ENCODE results near the gene NRP2. TPM values are rescaled to one million over a fixed set of nuclear protein-coding genes. Genes with fewer than 3 reads are reported as not detected.

Gene NRP2, protein sequence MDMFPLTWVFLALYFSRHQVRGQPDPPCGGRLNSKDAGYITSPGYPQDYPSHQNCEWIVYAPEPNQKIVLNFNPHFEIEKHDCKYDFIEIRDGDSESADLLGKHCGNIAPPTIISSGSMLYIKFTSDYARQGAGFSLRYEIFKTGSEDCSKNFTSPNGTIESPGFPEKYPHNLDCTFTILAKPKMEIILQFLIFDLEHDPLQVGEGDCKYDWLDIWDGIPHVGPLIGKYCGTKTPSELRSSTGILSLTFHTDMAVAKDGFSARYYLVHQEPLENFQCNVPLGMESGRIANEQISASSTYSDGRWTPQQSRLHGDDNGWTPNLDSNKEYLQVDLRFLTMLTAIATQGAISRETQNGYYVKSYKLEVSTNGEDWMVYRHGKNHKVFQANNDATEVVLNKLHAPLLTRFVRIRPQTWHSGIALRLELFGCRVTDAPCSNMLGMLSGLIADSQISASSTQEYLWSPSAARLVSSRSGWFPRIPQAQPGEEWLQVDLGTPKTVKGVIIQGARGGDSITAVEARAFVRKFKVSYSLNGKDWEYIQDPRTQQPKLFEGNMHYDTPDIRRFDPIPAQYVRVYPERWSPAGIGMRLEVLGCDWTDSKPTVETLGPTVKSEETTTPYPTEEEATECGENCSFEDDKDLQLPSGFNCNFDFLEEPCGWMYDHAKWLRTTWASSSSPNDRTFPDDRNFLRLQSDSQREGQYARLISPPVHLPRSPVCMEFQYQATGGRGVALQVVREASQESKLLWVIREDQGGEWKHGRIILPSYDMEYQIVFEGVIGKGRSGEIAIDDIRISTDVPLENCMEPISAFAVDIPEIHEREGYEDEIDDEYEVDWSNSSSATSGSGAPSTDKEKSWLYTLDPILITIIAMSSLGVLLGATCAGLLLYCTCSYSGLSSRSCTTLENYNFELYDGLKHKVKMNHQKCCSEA
- total RNA-seq, result not detected

DNA sequence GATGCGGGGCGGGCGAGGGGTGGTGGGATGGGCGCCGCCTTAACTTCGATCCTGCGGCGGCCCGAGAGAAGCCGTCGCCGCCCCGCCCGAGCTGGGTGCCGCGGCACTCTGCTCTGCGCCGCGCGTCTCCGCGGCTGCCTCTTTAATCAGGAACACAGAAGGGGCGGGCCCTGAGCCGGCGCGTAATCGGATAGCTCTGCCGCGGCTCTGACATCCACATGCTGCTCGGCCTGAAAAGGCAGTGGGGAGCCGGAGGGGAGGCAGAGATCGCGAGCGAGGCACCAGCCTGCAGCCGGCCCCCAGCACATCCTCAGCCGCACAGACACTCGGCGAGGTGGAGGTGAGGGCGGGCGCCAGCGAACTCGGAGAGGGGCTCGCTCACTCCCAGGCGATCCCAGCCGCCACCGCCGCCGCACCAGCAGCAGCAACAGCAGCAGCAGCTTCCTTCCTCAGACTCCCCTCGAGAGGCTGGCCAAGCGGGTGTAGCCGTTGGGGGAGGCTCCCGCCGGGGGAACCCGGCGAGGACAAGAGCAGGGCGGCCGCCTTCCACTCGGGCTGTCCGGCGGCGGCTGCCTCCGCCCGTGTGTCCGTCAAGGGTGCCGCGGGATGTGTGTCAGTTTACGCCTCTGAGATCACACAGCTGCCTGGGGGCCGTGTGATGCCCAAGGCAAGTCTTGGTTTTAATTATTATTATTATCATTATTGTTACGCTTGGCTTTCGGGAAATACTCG, at the start of gene NRP2:
Gene NRP2 (plus strand): TSS at position 263 of the 732 bp plus-strand sequence. CDS start 790 bp downstream, outside the sequence.
- DNase-seq, result no peak

DNA sequence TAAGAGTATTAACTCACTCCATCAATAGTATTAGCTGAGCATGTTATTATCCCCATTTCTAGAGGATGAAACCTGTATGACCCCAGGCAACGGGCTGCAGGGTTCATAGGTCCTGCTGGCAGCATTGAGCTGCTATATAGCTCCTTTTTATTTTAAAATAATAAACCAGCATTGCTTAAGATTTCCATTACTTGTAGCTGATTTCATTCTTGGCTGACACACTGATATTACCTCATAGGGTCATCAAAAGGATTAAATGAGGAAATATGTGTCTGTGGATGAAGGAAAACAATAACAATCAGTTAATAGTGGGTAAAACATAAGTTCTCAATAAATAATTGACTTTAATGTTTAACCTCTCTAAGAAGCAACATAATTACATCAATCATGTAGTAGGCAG, 48.3 kb upstream of the NRP2 start:
- no peak for DNase-seq

DNA sequence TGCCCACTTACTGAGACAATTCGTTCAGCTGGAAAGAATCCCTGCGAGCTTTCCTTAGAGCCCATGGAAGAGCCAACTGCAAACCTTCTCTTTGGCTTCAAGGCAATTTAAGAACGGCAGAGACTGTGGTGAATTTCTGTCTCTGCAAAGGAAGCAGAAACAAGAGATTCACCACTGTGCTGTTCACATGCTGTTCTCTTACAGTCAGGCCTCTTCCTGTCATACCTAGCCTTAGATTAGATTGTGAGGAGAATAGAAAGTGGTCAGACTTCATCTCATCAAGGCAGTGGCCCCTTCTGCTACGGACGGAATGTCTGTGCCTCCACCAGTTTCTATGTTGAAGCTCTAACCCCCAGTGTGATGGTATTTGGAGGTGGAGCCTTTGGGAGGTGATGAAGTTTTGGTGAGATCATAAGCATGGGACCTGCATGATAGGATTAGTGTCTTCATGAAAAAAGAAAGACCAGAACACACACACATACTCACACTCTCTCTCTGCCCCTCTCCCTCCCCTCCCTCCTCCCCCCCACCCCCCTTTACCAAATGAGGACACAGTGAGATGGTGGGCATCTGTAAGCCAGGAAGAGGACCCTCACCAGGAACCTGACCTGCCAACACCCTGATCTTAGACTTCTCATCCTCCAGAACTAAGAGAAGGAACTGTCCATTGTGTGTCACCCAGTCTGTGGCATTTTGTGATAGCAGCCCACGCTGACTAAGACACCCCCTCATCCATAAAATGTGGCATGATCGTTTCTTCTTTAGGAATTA, 45.6 kb upstream of the NRP2 start:
- no peak for DNase-seq

DNA sequence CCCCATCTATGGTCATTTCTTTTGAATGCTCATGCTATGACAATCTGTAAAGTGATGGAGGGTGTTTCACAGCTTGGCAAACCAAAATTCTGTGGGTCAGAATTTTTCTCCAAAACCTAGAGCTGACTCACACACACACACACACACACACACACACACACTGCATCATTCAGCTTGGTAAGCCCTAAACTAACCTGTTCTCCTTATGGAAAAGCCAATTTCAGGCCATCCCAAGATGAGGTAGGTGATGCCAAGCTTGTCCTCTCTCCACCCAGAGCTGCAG, 45.0 kb upstream of the NRP2 start:
- no peak for DNase-seq

DNA sequence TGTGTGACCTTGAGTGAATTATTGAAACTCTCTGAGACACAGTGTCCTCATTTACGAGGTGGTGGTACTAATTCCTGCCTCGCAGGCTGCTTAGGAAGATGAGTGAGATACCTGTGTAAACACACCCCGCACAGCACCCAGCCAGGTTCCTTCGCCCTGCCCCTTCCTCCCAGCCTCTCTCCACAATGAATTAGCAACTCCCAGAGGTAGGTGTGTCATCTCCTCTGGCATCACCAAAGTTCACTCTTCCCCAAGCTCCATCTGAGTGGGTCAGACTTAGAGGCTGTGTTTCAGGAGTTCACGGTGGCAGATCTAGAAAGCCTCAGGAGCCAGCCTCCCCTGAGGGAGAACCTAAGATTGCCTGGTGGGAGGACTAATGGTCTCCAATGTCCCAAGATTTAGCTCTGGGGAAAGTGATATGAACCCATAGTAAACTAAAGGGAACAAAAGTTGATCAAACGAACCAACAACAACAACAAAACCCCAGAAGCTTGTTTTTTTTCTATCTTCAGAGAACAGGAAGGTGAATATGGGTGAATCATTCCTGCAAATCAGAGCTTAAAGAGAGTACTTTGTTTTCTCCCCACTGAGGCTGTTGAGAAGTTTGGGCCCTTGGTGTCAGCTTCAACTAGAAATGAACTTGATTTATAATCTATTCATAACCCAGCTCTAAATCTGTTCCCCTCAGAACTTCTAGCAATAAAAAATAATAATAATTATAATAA, 44.4 kb upstream of the NRP2 start:
- DNase-seq, result no peak

DNA sequence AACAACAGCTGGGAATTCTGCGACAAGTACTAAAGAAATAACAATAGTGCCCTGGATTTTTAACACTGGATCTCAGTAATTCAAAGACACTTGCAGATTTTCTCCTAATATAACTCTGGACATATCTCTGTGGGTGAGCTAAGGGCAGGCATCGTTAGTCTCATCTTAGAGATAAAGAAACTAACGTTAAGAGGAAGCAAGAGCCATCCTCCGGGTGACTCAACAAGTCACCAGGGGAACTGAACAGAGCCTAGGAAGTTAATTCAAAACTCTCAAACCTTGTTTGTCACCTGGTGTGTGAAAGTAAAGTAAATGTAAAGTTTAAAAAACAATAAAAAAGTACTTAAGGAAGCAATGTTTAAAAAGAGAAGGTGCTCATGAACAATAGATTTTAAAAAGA, 41.6 kb upstream of the NRP2 start:
- no peak for DNase-seq

DNA sequence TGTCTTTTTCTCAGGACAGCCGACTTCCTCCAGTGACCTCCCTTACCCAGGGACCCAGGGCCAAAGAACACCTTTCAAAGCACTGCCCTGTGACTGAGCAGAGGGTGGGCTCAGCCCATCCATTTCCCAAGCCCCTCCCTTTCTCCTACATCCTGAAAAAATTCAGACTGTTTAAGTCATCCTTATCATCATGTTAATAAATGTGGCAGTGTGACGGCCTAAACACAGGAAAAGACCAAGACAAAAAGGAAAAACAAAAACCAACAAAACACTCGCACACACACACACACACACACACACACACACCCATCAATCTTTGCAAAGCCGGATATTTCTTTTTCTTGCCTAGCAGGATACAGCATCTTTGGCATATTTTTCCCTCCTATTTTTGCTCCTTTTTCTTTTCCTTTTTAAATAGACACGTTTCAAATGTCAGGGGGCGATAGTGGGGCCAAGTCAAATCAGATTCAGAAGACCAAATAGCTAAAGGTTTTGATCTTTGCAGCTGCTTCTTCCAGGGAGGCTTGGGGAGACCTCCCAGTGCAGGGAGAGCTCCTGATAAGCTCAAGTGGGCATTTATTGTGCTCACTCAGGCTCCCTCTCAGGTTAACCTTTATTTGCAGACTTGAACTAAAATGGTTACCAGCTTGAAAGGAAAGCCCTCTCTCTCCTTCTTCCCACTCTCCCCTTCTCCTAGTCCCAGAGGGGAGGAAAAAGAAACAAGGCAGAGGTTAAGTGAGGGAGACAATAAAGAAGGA, 39.5 kb upstream of the NRP2 start:
- DNase-seq, result no peak

DNA sequence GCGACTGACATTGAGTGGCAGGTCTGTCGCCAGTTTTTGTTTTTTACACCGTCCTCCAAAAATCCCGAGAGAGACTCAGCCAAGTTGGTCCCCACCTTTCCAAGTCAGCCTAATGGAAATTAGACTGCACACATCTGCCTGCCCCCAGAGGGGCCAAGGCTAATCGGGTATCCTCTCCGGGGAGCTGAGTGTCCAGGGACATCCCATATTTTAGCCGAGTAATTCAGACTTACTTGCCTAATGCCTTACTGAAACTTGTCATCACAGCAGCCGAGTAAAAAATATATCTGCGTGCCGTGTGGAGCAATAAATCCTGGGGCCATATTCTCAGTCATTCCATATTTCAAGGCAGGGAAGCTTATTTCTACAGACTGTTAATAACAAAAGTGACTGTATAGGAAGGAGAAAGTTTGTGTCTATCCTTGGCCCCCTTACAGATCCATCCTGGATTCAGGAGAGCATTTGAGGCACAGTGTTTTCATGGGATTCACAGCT, 38.9 kb upstream of the NRP2 start:
- DNase-seq, result no peak

DNA sequence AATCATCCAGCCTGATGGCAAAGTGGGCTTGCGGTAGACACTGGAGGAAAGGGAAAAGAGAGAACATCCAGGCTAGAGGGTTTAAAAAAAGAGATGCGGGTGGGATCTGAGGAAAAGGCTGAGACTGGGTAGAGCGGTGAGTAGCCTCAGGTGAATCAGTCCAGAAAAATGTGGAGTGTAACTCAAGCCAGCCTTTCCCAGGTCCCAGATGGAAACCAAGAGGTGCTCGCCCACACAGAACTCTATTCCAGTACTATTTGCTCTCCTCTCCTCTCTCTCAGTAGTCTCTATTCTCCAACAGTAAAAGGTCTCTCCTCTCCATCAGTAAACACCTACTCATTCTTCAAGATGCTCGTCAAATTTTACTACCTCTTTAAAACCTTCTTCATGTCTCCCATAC, 38.3 kb upstream of the NRP2 start:
- no peak for DNase-seq

DNA sequence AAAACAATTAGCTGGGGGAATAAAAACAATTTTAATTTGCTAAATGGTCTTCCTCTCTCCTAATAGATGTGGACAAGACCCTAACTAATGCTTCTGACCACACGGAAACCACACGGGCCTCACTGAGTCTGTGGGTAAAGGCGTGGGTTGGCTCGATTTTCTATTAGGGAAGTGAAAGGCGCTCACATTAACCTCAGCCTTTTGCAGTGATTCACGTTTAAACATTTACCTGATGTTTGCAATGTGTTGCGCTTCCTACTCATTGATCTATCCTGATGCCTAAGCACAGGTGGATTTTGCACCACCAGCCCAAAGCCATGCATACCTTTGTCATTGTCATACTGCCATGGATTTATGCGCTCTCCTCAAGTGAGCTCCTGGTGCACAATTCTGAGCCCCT, 35.6 kb upstream of the NRP2 start:
- no peak for DNase-seq

DNA sequence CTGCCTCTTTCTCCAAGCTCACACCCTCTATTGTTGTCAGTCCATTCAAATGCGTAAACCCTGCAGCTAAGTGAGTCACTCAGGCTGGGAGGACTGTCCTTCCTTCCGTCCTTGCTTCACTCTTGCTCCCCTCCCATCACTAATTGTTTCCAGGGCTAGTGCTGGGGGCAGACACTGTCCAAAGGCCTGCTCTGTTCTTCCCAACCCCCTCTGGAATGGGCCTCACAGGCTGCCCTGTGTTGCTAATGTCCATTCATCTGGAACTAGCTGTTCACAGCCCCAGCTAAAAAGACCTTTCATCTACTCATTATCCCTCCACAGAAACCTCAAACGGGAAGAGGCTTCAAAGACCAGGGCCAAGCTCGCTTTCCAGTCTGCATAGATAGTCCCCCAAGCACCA, 31.9 kb upstream of the NRP2 start:
- no peak for DNase-seq

DNA sequence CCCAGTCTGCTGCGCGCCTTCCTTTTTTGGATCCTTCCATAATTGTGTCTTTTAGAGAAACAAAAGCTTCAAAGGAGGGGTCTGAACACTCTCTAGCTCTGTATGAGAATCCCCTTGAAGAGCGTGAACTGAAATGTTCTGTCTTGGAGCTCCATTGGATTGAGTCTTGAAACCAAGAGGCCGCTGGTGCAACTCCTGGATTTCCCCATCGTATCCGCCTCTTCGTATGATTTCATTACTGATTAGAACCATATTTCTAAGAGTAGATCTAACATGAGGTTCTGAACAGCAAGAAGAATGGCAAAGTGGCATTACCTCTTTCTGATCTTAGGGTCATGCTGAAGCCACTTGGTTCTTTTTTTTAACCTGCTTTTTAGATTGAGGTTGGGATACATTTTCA, 31.4 kb upstream of the NRP2 start:
- no peak for DNase-seq

DNA sequence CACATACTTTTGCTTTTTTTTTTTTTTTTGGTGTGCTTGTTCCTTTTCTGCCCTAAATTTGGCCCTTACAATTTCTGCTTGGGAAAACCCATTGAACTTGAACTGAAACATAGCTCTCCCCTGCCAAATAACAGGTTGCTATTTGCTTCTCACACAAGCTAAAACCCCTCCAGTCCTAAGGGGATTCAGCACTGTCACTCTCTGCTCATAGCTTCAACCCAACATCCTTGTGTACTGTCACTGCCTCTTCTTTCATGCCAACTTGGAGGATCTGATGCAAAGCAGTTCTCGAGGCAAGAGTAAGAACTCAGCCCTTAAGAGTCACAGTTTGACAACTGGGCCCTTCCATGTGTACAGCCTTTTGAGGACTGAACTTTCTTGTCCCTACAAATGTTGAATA, 30.6 kb upstream of the NRP2 start:
- no peak for DNase-seq

DNA sequence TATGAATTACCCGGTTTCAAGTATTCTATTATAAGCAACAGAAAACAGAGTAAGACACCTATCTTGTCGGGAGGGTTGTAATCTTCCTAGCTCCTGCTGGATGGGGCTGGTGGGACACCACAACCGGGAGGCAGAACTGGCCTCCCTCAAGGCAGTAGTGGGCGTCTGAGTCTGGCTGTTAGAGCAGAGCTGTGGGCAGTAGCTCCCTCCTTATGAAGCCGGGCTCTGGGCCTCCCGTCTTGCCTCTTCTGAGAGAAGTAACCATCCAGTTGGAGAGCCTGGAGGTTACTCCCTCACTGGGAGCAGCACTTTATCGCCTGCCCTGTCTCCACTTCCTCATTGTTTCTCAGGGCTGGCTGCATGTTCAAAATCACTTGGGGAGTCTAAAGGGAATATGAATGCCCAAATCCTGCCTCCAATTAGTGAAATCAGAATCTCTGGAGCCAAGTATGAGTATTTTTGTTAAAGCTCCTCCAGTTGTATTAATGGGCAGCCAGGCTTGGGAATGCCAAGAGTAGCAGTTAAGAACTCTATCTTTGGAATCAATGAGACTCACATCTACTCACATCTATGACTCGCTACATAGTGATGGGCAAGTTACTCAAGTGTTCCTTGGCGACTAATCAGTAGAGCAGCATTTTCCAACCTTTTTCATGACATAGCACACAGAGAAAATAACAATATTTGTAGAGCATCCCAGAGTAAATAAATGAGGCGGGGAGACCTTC, 27.3 kb upstream of the NRP2 start:
- DNase-seq, result no peak

DNA sequence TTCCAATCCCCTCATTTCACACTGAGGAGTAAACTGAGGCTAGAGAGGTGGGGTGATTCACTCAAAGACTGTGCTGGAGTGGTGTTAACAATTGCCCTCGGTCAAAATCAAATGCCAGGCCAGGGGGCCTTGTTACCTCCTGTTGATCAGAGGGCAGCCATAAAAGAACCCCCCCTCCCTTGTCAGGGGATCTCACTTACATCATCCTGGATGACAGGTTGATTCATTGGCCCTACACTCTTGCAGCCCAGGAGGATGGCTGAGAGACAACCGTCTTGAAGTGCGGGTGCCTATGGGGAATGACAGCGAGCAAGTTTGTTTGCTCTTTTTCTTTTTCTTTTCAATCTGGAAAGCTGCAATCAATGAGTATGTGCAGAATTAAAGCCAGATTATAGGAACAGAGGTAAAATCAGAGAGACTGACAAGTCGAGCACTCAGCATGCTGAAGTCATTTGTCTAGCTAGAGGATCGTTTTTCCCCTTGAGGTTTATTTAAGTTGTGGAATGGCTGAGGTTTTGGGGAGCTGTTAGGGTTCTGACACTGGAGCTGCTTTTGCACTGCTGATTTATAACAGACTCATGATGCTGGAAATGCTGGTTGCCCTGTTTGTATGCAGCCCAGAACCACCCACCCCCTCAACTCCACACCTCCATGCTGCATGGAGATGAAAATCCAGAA, 26.4 kb upstream of the NRP2 start:
- no peak for DNase-seq

DNA sequence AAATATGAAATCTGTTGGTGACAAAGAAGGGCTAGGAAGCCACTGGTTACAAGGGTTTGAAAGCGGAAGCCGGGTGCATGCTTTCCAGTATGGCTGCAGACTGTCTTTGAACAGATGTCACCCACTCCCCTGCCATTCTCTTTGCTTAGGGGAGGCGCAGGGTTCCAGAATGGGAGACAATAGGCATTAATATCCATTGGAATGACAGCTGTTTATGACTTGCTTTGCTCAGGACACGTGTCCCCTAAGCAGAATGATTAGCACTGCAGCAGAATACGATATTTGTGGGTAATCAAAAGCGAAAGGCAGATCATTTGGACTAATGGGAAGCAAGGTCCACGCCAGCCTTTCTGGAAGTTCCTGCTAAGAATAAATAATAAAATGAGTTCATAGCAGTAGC, 25.8 kb upstream of the NRP2 start:
- DNase-seq, result no peak

DNA sequence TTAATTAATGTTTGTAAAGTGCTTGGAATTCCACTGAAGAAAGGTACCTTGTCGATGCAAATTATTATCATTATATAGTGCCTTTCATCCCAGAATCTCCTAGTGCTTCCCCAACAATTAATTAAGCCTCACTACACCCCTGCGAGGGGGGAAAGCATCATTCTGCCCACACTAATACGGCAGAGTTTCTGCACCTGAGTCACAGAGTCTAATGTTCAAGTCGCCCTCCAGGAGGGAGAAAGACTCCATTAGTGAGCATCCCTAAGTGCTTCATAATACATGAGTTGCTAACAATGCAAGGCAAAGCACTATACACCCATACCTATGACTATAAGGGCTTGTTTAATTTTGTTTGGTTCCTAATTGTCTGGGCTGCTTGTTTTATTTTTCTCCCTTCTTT, 25.4 kb upstream of the NRP2 start:
- DNase-seq, result no peak

DNA sequence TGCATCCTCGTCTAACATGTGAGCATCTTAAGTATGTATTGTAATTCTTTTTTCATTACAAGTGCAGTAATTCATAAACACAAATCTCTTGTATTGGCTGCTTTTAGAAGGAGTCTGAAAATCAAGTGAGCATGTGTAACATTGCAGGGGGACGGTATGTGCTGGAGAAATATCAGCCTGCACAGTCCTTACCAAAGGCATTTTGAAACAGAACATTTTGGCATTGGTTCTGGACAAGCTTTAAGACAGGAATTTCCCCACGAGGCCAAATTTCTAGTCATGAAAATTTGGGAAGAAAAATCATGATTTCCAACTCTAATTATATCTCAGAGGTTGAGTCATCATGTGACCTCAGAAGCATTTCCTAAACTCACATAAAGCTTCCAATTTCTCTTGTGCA, 24.7 kb upstream of the NRP2 start:
- DNase-seq, result no peak

DNA sequence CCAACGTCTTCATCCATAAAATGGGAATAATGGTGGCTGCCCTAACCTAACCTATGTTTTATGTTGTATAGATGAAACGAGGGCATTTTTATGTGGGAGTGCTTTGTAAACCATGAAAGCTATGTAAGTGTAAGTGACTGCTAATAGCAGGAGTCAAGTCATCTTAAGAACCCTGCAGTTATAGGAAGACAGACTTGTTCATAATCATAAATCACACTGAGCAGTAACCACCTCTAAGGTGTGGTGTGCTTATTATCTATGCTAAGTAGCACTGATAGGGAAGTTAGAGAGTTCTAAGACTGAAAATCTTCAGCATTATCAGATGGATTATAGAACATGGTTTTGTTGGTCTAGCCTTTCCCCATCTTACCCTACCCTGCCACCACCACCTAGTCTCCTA, 24.2 kb upstream of the NRP2 start:
- no peak for DNase-seq

DNA sequence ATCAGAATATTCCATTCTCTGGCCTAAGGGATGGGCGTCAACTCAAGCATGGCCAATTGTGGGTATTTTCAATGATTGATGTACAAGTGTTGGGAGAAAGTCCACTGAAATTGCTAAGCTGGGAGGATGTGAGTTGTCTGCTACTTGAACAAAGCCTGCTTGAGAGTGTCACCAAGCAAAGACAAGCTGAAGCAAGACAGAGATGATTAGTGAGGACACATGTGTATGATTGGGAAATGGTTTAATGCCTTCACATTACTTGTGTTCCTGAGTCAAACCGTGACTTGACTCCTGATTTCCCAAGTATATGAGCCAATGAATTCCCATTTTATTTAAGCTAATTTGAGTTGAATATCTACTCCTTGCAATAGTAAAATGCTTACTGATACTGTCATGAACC, 23.7 kb upstream of the NRP2 start:
- DNase-seq, result no peak

Data from effector CD4-positive, alpha-beta T cell (primary cell).